Gastroesophageal sphincter (tissue), 4 donors: Measurements from ENCODE around the gene MGAT5B. TPM values are rescaled to one million over a fixed set of nuclear protein-coding genes. Genes with fewer than 3 reads are reported as not detected.

Experiments used
- ATAC-seq: fragments of 150-250 bp; one replicate; pipeline ENCODE4 v1.9.1; 2016; ENCODE audit warnings: mild to moderate bottlenecking, moderate library complexity
- H3K27ac ChIP-seq, 4 donors: fragments of 200-600 bp; sonication (generic) in 3 of 4; 1 replicate in 3 of 4; 2 replicates in 1 of 4; pipeline ENCODE4 v1.5.1; 2016 to 2019
- H3K27me3 ChIP-seq: fragments of 200-600 bp; sonication (generic); one replicate; pipeline ENCODE4 v1.5.1; 2019
- H3K36me3 ChIP-seq, 2 donors: fragments of 200-600 bp; sonication (generic); one replicate each; pipeline ENCODE4 v1.5.1; 2019; ENCODE audit warnings: control low read depth in 1 of 2
- H3K4me1 ChIP-seq, 3 donors: fragments of 200-600 bp; sonication (generic); 1 replicate in 2 of 3; 2 replicates in 1 of 3; pipeline ENCODE4 v1.5.1; 2016 to 2019; ENCODE audit warnings: control low read depth in 2 of 3
- H3K4me3 ChIP-seq, 2 donors: fragments of 200-600 bp; sonication (generic); one replicate each; pipeline ENCODE4 v1.5.1; 2019; ENCODE audit warnings: mild to moderate bottlenecking in 1 of 2, moderate library complexity in 1 of 2
- H3K9me3 ChIP-seq, 3 donors: fragments of 200-600 bp; sonication (generic); one replicate each; pipeline ENCODE4 v1.5.1; 2017 to 2019; ENCODE audit warnings: control low read depth in 2 of 3
- CTCF ChIP-seq, 4 experiments: fragments of 200-600 bp in 2 of 4; fragments of 450-650 bp in 2 of 4; sonication (generic) in 1 of 4; IDR thresholded peaks; one replicate each; pipeline ENCODE4 v1.5.1; 2017 to 2019; ENCODE audit warnings: antibody characterized with exemption in 4 of 4, mild to moderate bottlenecking in 2 of 4, moderate library complexity in 2 of 4
- EP300 ChIP-seq: sonication (generic); formaldehyde crosslinking; IDR thresholded peaks from one replicate; pipeline ENCODE4 v1.6.1; 2017; ENCODE audit warnings: antibody characterized with exemption, mild to moderate bottlenecking
- POLR2A ChIP-seq, 2 donors: fragments of 450-650 bp; IDR thresholded peaks; one replicate each; pipeline ENCODE4 v1.6.1; 2017; ENCODE audit warnings: antibody characterized with exemption in 2 of 2, mild to moderate bottlenecking in 2 of 2, moderate library complexity in 1 of 2
- POLR2AphosphoS5 ChIP-seq: sonication (generic); formaldehyde crosslinking; IDR thresholded peaks from one replicate; pipeline ENCODE4 v1.6.1; 2017; ENCODE audit warnings: antibody characterized with exemption
- WGBS, 2 donors: methylation state at CpG; one replicate each; pipeline ENCODE4 v1.1.5; 2018; ENCODE audit warnings: low coverage in 1 of 2; 5-methylcytosine and 5-hydroxymethylcytosine counted together
- total RNA-seq, 4 donors: library from RNA; depleted of rRNA; stranded (reverse); fragments of >200 nt; gene quantifications; one replicate each; pipeline ENCODE4 v1.1.0, GENCODE V29; 2016

The MGAT5B gene
- total RNA-seq, 4 donors from 2014 or later: 0.12 to 0.81 (median 0.29) TPM

GRCh38 chr17:76899414-76899813 is 31.2 kb downstream of the MGAT5B start:
- Histone ChIP-seq H3K4me1 (no peaks in the 10 kb centered on the region), H3K9me3 (no peaks in the 10 kb centered on the region), H3K27ac (no peak overlapping the region), H3K27me3 (peaks cover 16% of the 10 kb centered on the region), H3K36me3 (no peaks in the 10 kb centered on the region), H3K4me3 (no peak overlapping the region)
- WGBS, 2 donors: 61 to 85% methylated on average over 4 to 6 of the region's 7 CpGs
- ATAC-seq: no peak
- no peak for TF ChIP-seq POLR2A (IDR thresholded peaks at IDR 0.05)
- no peak for TF ChIP-seq EP300
- TF ChIP-seq POLR2AphosphoS5: no peak
- TF ChIP-seq CTCF (IDR thresholded peaks at IDR 0.05): no peak

- no peak overlapping the region for H3K27ac ChIP-seq
- no peaks in the 10 kb centered on the region for H3K4me1 ChIP-seq
- 98% methylated on average over 8 of the region's 8 CpGs; no CpG with 5 or more reads in 1 of the 2 donors for WGBS, 2 donors
- no peaks in the 10 kb centered on the region for H3K9me3 ChIP-seq
- no peak for ATAC-seq
- H3K4me3 ChIP-seq: no peak overlapping the region
- H3K27me3 ChIP-seq: peaks cover 29% of the 10 kb centered on the region
- no peak for TF ChIP-seq POLR2A (IDR thresholded peaks at IDR 0.05)
- no peak for TF ChIP-seq EP300
- no peak for TF ChIP-seq POLR2AphosphoS5
- no peak for TF ChIP-seq CTCF (IDR thresholded peaks at IDR 0.05)
- H3K36me3 ChIP-seq: no peaks in the 10 kb centered on the region
These were observed 32.5 kb downstream of the MGAT5B start for GRCh38 chr17:76900723-76901122.

- WGBS, 2 donors: 57 to 68% methylated on average over 1 to 9 of the region's 11 CpGs
- peak; percentile 41 for ATAC-seq
- Histone ChIP-seq H3K36me3 (no peaks in the 10 kb centered on the region), H3K4me1 (no peaks in the 10 kb centered on the region), H3K27ac (no peak overlapping the region), H3K4me3 (no peak overlapping the region), H3K9me3 (no peaks in the 10 kb centered on the region), H3K27me3 (peaks cover 38% of the 10 kb centered on the region)
- TF ChIP-seq POLR2AphosphoS5 (no peak), EP300 (no peak), CTCF (IDR thresholded peaks at IDR 0.05) (no peak), POLR2A (IDR thresholded peaks at IDR 0.05) (no peak)
These were observed 33.5 kb downstream of the MGAT5B start for GRCh38 chr17:76901542-76902197.

GRCh38 chr17:76902476-76902875 is 34.3 kb downstream of the MGAT5B start:
- H3K36me3 ChIP-seq: no peaks in the 10 kb centered on the region
- H3K4me1 ChIP-seq: no peaks in the 10 kb centered on the region
- H3K27ac ChIP-seq: no peak overlapping the region
- ATAC-seq: no peak
- H3K9me3 ChIP-seq: no peaks in the 10 kb centered on the region
- TF ChIP-seq EP300 (no peak), POLR2A (IDR thresholded peaks at IDR 0.05) (no peak), CTCF (IDR thresholded peaks at IDR 0.05) (no peak), POLR2AphosphoS5 (no peak)
- H3K4me3 ChIP-seq: no peak overlapping the region
- peaks cover 46% of the 10 kb centered on the region for H3K27me3 ChIP-seq
- no CpG with 5 or more reads among the region's 14 CpGs for WGBS, 2 donors

- no peak overlapping the region for H3K27ac ChIP-seq
- no peaks in the 10 kb centered on the region for H3K36me3 ChIP-seq
- H3K9me3 ChIP-seq: no peaks in the 10 kb centered on the region
- no peaks in the 10 kb centered on the region for H3K4me1 ChIP-seq
- peaks cover 47% of the 10 kb centered on the region for H3K27me3 ChIP-seq
- H3K4me3 ChIP-seq: no peak overlapping the region
- 42% methylated on average over 2 of the region's 9 CpGs; no CpG with 5 or more reads in 1 of the 2 donors for WGBS, 2 donors
- ATAC-seq: no peak
- TF ChIP-seq POLR2A (IDR thresholded peaks at IDR 0.05) (no peak), CTCF (IDR thresholded peaks at IDR 0.05) (no peak)
These were observed 35.4 kb downstream of the MGAT5B start for GRCh38 chr17:76903631-76904030.
